SK-N-SH treated with all-trans-retinoic acid at 6 μM for 48 hours (cell line): ENCODE results near the gene B4GALT7.

Source experiments
- ATAC-seq: fragments of 200-7000 bp; cut with Tn5 transposase; 3 replicates; pipeline ENCODE4 v1.9.1; 2020; ENCODE audit warnings: mild to moderate bottlenecking, moderate library complexity
- BACH2 ChIP-seq: fragments of 250-450 bp; sonication (Bioruptor Pico); IDR thresholded peaks from 2 replicates; pipeline ENCODE4 v1.9.0; 2021; ENCODE audit warnings: mild to moderate bottlenecking, borderline replicate concordance
- CREB5 ChIP-seq: fragments of 250-450 bp; sonication (Bioruptor Pico); IDR thresholded peaks from 2 replicates; pipeline ENCODE4 v1.5.1; 2020; ENCODE audit warnings: low read depth, mild to moderate bottlenecking, moderate library complexity
- CSDC2 ChIP-seq: fragments of 250-450 bp; sonication (Bioruptor Pico); IDR thresholded peaks from 2 replicates; pipeline ENCODE4 v1.5.0; 2020; ENCODE audit warnings: mild to moderate bottlenecking, moderate library complexity
- CSRNP3 ChIP-seq: fragments of 250-450 bp; sonication (Bioruptor Pico); IDR thresholded peaks from 2 replicates; pipeline ENCODE4 v1.5.1; 2021; ENCODE audit warnings: mild to moderate bottlenecking, moderate library complexity
- ESRRG ChIP-seq: fragments of 250-450 bp; sonication (Bioruptor Pico); IDR thresholded peaks from 2 replicates; pipeline ENCODE4 v1.6.1; 2021; ENCODE audit warnings: mild to moderate bottlenecking
- GLIS3 ChIP-seq: fragments of 250-450 bp; sonication (Bioruptor Pico); IDR thresholded peaks from 2 replicates; pipeline ENCODE4 v1.5.0; 2020; ENCODE audit warnings: mild to moderate bottlenecking, moderate library complexity
- ISL1 ChIP-seq: fragments of 250-450 bp; sonication (Bioruptor Pico); IDR thresholded peaks from 2 replicates; pipeline ENCODE4 v2.1.2; 2022; ENCODE audit warnings: mild to moderate bottlenecking, moderate library complexity
- OSR1 ChIP-seq: fragments of 250-450 bp; sonication (Bioruptor Pico); IDR thresholded peaks from 2 replicates; pipeline ENCODE4 v1.8.0; 2022; ENCODE audit warnings: moderate library complexity, mild to moderate bottlenecking, inconsistent platforms
- PATZ1 ChIP-seq: fragments of 250-450 bp; sonication (Bioruptor Pico); IDR thresholded peaks from 2 replicates; pipeline ENCODE4 v1.8.0; 2020; ENCODE audit warnings: mild to moderate bottlenecking, moderate library complexity, borderline replicate concordance
- PPARA ChIP-seq: fragments of 250-450 bp; sonication (Bioruptor Pico); IDR thresholded peaks from 2 replicates; pipeline ENCODE4 v1.5.0; 2020; ENCODE audit warnings: mild to moderate bottlenecking, borderline replicate concordance
- TCF4 ChIP-seq: fragments of 250-450 bp; sonication (Bioruptor Pico); IDR thresholded peaks from 2 replicates; pipeline ENCODE4 v1.8.0; 2021; ENCODE audit warnings: mild to moderate bottlenecking, moderate library complexity, borderline replicate concordance
- TOX ChIP-seq: fragments of 250-450 bp; sonication (Bioruptor Pico); IDR thresholded peaks from 2 replicates; pipeline ENCODE4 v1.8.0; 2021; ENCODE audit warnings: mild to moderate bottlenecking, moderate library complexity, borderline replicate concordance
- TSHZ2 ChIP-seq: fragments of 250-450 bp; sonication (Bioruptor Pico); IDR thresholded peaks from 2 replicates; pipeline ENCODE4 v1.5.0; 2020; ENCODE audit warnings: mild to moderate bottlenecking, moderate library complexity
- ZC3H10 ChIP-seq: fragments of 250-450 bp; sonication (Bioruptor Pico); IDR thresholded peaks from 2 replicates; pipeline ENCODE4 v1.5.1; 2021; ENCODE audit warnings: mild to moderate bottlenecking, moderate library complexity
- ZFP30 ChIP-seq: fragments of 450-650 bp; formaldehyde crosslinking; IDR thresholded peaks from 2 replicates; pipeline ENCODE4 v1.5.0; 2022; ENCODE audit warnings: mild to moderate bottlenecking, moderate library complexity
- ZNF565 ChIP-seq: fragments of 450-650 bp; formaldehyde crosslinking; conservative IDR thresholded peaks from 2 replicates; pipeline ENCODE4 v1.5.0; 2020; ENCODE audit warnings: low read depth, mild to moderate bottlenecking, moderate library complexity

B4GALT7 gene

GRCh38 chr5:177602458-177602830 is 2.5 kb downstream of the B4GALT7 start (continued):
- TF ChIP-seq TSHZ2 (CRISPR knock-in tag), result no peak
- no peak for TF ChIP-seq ZFP30 (CRISPR knock-in tag)
- no peak for TF ChIP-seq TOX (CRISPR knock-in tag)
- TF ChIP-seq PATZ1 (CRISPR knock-in tag), result no peak
- no peak for TF ChIP-seq CSDC2
- TF ChIP-seq GLIS3, result no peak

GRCh38 chr5:177603631-177604030 is 3.7 kb downstream of the B4GALT7 start:
- no peak for ATAC-seq
- TF ChIP-seq ZC3H10 (CRISPR knock-in tag) (no peak), ISL1 (no peak), TOX (CRISPR knock-in tag) (no peak), OSR1 (CRISPR knock-in tag) (no peak), PATZ1 (CRISPR knock-in tag) (no peak), TSHZ2 (CRISPR knock-in tag) (no peak)
- TF ChIP-seq, all 23 proteins: peak for 0

GRCh38 chr5:177604116-177604521 is 4.2 kb downstream of the B4GALT7 start:
- no peak for ATAC-seq
- no peak for TF ChIP-seq BACH2 (CRISPR knock-in tag)
- no peak for TF ChIP-seq ESRRG (CRISPR knock-in tag)
- TF ChIP-seq CSDC2, result no peak
- no peak for TF ChIP-seq CREB5 (CRISPR knock-in tag)
- TF ChIP-seq GLIS3, result no peak

GRCh38 chr5:177604656-177605055 is 4.7 kb downstream of the B4GALT7 start:
- no peak for ATAC-seq
- TF ChIP-seq CSRNP3 (no peak), OSR1 (CRISPR knock-in tag) (no peak), ZNF565 (CRISPR knock-in tag) (no peak), TCF4 (CRISPR knock-in tag) (no peak), PPARA (no peak), ISL1 (no peak), PATZ1 (CRISPR knock-in tag) (no peak)
- TF ChIP-seq, all 23 proteins: peak for 0
